NCI-H1417 treated with DMSO at 0.1 percent for 48 hours (cell line): Measurements from ENCODE around the gene CLCF1.

Source experiments
- DNase-seq: peaks from one replicate; lab custom pipeline; 2025; lab: John Stamatoyannopoulos, UW

The CLCF1 gene

GRCh38 chr11:67372993-67373647 is at the start of gene CLCF1:
CLCF1 (minus strand) TSS chr11:67373598; CDS start chr11:67373539, 59 bp downstream.
- no peak for DNase-seq

GRCh38 chr11:67422891-67423290 is 49.5 kb upstream of the CLCF1 start:
- no peak for DNase-seq

- no peak for DNase-seq
Observed at GRCh38 chr11:67421430-67422031, 48.1 kb upstream of the CLCF1 start.

- peak; percentile 85 for DNase-seq
Observed at GRCh38 chr11:67420646-67421429, 47.4 kb upstream of the CLCF1 start.

GRCh38 chr11:67420147-67420645 is 46.8 kb upstream of the CLCF1 start:
- DNase-seq = no peak

- no peak for DNase-seq
Observed at GRCh38 chr11:67419325-67420049, 46.1 kb upstream of the CLCF1 start.

GRCh38 chr11:67418476-67419281 is 45.3 kb upstream of the CLCF1 start:
- no peak for DNase-seq

GRCh38 chr11:67417425-67417824 is 44.0 kb upstream of the CLCF1 start:
- DNase-seq = no peak

GRCh38 chr11:67416416-67417335 is 43.3 kb upstream of the CLCF1 start:
- no peak for DNase-seq

- DNase-seq = no peak
Observed at GRCh38 chr11:67415501-67416304, 42.3 kb upstream of the CLCF1 start, which contains the start of gene CARNS1. CARNS1 (plus strand) TSS chr11:67415678; CDS start chr11:67416200, 522 bp downstream.

GRCh38 chr11:67413266-67413849 is 40.0 kb upstream of the CLCF1 start:
- DNase-seq = no peak

GRCh38 chr11:67412495-67413179 is 39.2 kb upstream of the CLCF1 start:
- no peak for DNase-seq

- DNase-seq = no peak
Observed at GRCh38 chr11:67411785-67412152, 38.4 kb upstream of the CLCF1 start.

GRCh38 chr11:67410984-67411784 is 37.8 kb upstream of the CLCF1 start:
- DNase-seq = no peak

GRCh38 chr11:67410369-67410831 is 37.0 kb upstream of the CLCF1 start:
- no peak for DNase-seq

GRCh38 chr11:67409781-67410368 is 36.5 kb upstream of the CLCF1 start:
- DNase-seq = no peak

- no peak for DNase-seq
Observed at GRCh38 chr11:67409261-67409666, 35.9 kb upstream of the CLCF1 start.
